Measurements from ENCODE around the gene CCDC85B.

CCDC85B gene

GRCh38 chr11:65857853-65858680, 32.4 kb upstream of the CCDC85B start, which contains the start of gene CFL1:
TSS of gene CFL1 (minus strand) at chr11:65858180. CDS start at chr11:65858099, 81 bp downstream.
- DNase-seq: peak; percentile 91

GRCh38 chr11:65858681-65859087, 31.8 kb upstream of the CCDC85B start:
- DNase-seq: no peak

GRCh38 chr11:65859095-65859811, 31.2 kb upstream of the CCDC85B start:
- peak; percentile 91 for DNase-seq

GRCh38 chr11:65859812-65860277, 30.6 kb upstream of the CCDC85B start:
- DNase-seq: no peak

- peak; percentile 94 for DNase-seq
Observed at GRCh38 chr11:65860278-65861164, 30.0 kb upstream of the CCDC85B start, which contains the start of gene MUS81. TSS of gene MUS81 (plus strand) at chr11:65860433. CDS start at chr11:65860754, 321 bp downstream.

GRCh38 chr11:65861165-65861505, 29.3 kb upstream of the CCDC85B start:
- no peak for DNase-seq

GRCh38 chr11:65861533-65862183, 28.8 kb upstream of the CCDC85B start:
- DNase-seq: no peak

- no peak for DNase-seq
Observed at GRCh38 chr11:65862191-65862735, 28.2 kb upstream of the CCDC85B start.

GRCh38 chr11:65862941-65863888, 27.3 kb upstream of the CCDC85B start:
- DNase-seq: no peak

- no peak for DNase-seq
Observed at GRCh38 chr11:65863889-65864705, 26.4 kb upstream of the CCDC85B start.

- no peak for DNase-seq
Observed at GRCh38 chr11:65864706-65865471, 25.6 kb upstream of the CCDC85B start.

GRCh38 chr11:65865550-65866172, 24.8 kb upstream of the CCDC85B start:
- no peak for DNase-seq

- no peak for DNase-seq
Observed at GRCh38 chr11:65866509-65867283, 23.8 kb upstream of the CCDC85B start.

- DNase-seq: no peak
Observed at GRCh38 chr11:65867284-65868071, 23.0 kb upstream of the CCDC85B start.

GRCh38 chr11:65868076-65868667, 22.3 kb upstream of the CCDC85B start:
- DNase-seq: peak; percentile 33

GRCh38 chr11:65868907-65869306, 21.6 kb upstream of the CCDC85B start:
- no peak for DNase-seq

All from NCI-H748 treated with DMSO at 0.1 percent for 48 hours (cell line).